HEK293 (cell line): ENCODE measurements around the gene CYP11A1.

Experiments
- CTCF ChIA-PET: fragments of 350-600 bp; formaldehyde crosslinking; extraction: SDS; loops from one replicate; lab custom pipeline; 2021; ENCODE audit warnings: antibody characterized with exemption; lab: Yijun Ruan, JAX
- POLR2A ChIA-PET: fragments of 300-600 bp; formaldehyde crosslinking; extraction: SDS; loops from one replicate; lab custom pipeline; 2020; ENCODE audit warnings: antibody characterized with exemption, inconsistent platforms; lab: Yijun Ruan, JAX
- H3K27ac ChIP-seq: fragments of 200-500 bp; sonication (Bioruptor generic); 2 replicates; pipeline ENCODE4 v1.5.1; 2014; ENCODE audit warnings: low read depth, low read length, control low read depth, inconsistent platforms; ENCODE audit errors: extremely low read depth
- H3K36me3 ChIP-seq, 2 experiments: fragments of 200-500 bp in 1 of 2; sonication (Bioruptor generic) in 1 of 2; 1 replicate in 1 of 2; 2 replicates in 1 of 2; pipeline ENCODE4 v1.5.1; 2014 to 2017; ENCODE audit warnings: inconsistent platforms in 2 of 2, low read length in 2 of 2; ENCODE audit not compliant: control insufficient read depth in 2 of 2, insufficient read depth in 1 of 2
- H3K4me1 ChIP-seq: fragments of 200-500 bp; sonication (Bioruptor generic); 2 replicates; pipeline ENCODE4 v1.5.1; 2014; ENCODE audit warnings: mild to moderate bottlenecking, low read length, inconsistent platforms; ENCODE audit not compliant: control insufficient read depth, insufficient read depth
- H3K4me3 ChIP-seq: 2 replicates; pipeline ENCODE4 v1.5.1; 2011; ENCODE audit warnings: low read depth, mild to moderate bottlenecking, control low read depth, low read length, moderate library complexity
- H3K9me3 ChIP-seq: fragments of 200-500 bp; sonication (Bioruptor generic); 2 replicates; pipeline ENCODE4 v1.5.1; 2014; ENCODE audit warnings: low read depth, low read length, inconsistent platforms; ENCODE audit not compliant: control insufficient read depth, insufficient read depth
- EGR2 ChIP-seq: fragments of 450-650 bp; formaldehyde crosslinking; IDR thresholded peaks from 2 replicates; pipeline ENCODE4 v1.5.1; 2016; ENCODE audit warnings: low read depth, missing biosample characterization, missing genetic modification characterization
- SP3 ChIP-seq: fragments of 450-650 bp; formaldehyde crosslinking; IDR thresholded peaks from 2 replicates; pipeline ENCODE4 v1.5.1; 2016; ENCODE audit warnings: missing biosample characterization, missing genetic modification characterization
- YY2 ChIP-seq: fragments of 450-650 bp; formaldehyde crosslinking; IDR thresholded peaks from 2 replicates; pipeline ENCODE4 v1.5.1; 2016; ENCODE audit warnings: missing biosample characterization, missing genetic modification characterization
- ZBTB21 ChIP-seq: fragments of 450-650 bp; formaldehyde crosslinking; IDR thresholded peaks from 2 replicates; pipeline ENCODE4 v1.5.1; 2017; ENCODE audit warnings: missing biosample characterization, missing genetic modification characterization
- ZFHX2 ChIP-seq: fragments of 450-650 bp; formaldehyde crosslinking; conservative IDR thresholded peaks from 2 replicates; pipeline ENCODE4 v1.5.1; 2016; ENCODE audit warnings: missing biosample characterization, missing genetic modification characterization
- ZFP3 ChIP-seq: fragments of 450-650 bp; formaldehyde crosslinking; IDR thresholded peaks from 2 replicates; pipeline ENCODE4 v1.5.1; 2016; ENCODE audit warnings: low read depth, missing biosample characterization, missing genetic modification characterization
- ZNF140 ChIP-seq: fragments of 450-650 bp; formaldehyde crosslinking; IDR thresholded peaks from 2 replicates; pipeline ENCODE4 v1.5.1; 2016; ENCODE audit warnings: missing biosample characterization, missing genetic modification characterization
- ZNF148 ChIP-seq: fragments of 450-650 bp; formaldehyde crosslinking; IDR thresholded peaks from 2 replicates; pipeline ENCODE4 v1.5.0; 2017; ENCODE audit warnings: missing biosample characterization, missing genetic modification characterization, borderline replicate concordance
- ZNF18 ChIP-seq: fragments of 450-650 bp; formaldehyde crosslinking; IDR thresholded peaks from 2 replicates; pipeline ENCODE4 v1.5.1; 2016; ENCODE audit warnings: missing biosample characterization, missing genetic modification characterization
- ZNF23 ChIP-seq: fragments of 450-650 bp; formaldehyde crosslinking; IDR thresholded peaks from 2 replicates; pipeline ENCODE4 v1.5.1; 2016; ENCODE audit warnings: missing biosample characterization, missing genetic modification characterization, borderline replicate concordance
- ZNF362 ChIP-seq: fragments of 450-650 bp; formaldehyde crosslinking; IDR thresholded peaks from 2 replicates; pipeline ENCODE4 v1.5.1; 2016; ENCODE audit warnings: missing biosample characterization, missing genetic modification characterization
- ZNF366 ChIP-seq: fragments of 450-650 bp; formaldehyde crosslinking; conservative IDR thresholded peaks from 2 replicates; pipeline ENCODE4 v1.5.1; 2016; ENCODE audit warnings: missing biosample characterization, missing genetic modification characterization
- ZNF513 ChIP-seq: fragments of 450-650 bp; IDR thresholded peaks from 2 replicates; pipeline ENCODE4 v1.5.1; 2018; ENCODE audit warnings: missing biosample characterization, missing genetic modification characterization
- ZNF549 ChIP-seq: fragments of 450-650 bp; IDR thresholded peaks from 2 replicates; pipeline ENCODE4 v1.5.1; 2018; ENCODE audit warnings: missing biosample characterization, missing genetic modification characterization, mild to moderate bottlenecking, inconsistent platforms, moderate library complexity
- ZNF561 ChIP-seq: fragments of 450-650 bp; IDR thresholded peaks from 2 replicates; pipeline ENCODE4 v1.5.1; 2018; ENCODE audit warnings: missing biosample characterization, missing genetic modification characterization, borderline replicate concordance
- ZNF660 ChIP-seq: fragments of 450-650 bp; IDR thresholded peaks from 2 replicates; pipeline ENCODE4 v1.5.1; 2018; ENCODE audit warnings: missing biosample characterization, mild to moderate bottlenecking, missing genetic modification characterization
- ZNF791 ChIP-seq: fragments of 450-650 bp; formaldehyde crosslinking; IDR thresholded peaks from 2 replicates; pipeline ENCODE4 v1.5.1; 2016; ENCODE audit warnings: missing biosample characterization, missing genetic modification characterization
- ZSCAN18 ChIP-seq: fragments of 450-650 bp; formaldehyde crosslinking; IDR thresholded peaks from 2 replicates; pipeline ENCODE4 v1.5.1; 2016; ENCODE audit warnings: missing biosample characterization, missing genetic modification characterization
- ZSCAN5A ChIP-seq: fragments of 450-650 bp; formaldehyde crosslinking; IDR thresholded peaks from 2 replicates; pipeline ENCODE4 v1.5.1; 2016; ENCODE audit warnings: missing biosample characterization, missing genetic modification characterization

Gene CYP11A1

GRCh38 chr15:74300057-74300795 is 67.2 kb downstream of the CYP11A1 start:
- no peaks in the 10 kb centered on the region for H3K36me3 ChIP-seq
- H3K4me1 ChIP-seq: no peaks in the 10 kb centered on the region
- H3K27ac ChIP-seq: no peak overlapping the region
- no peak overlapping the region for H3K4me3 ChIP-seq
- no peaks in the 10 kb centered on the region for H3K9me3 ChIP-seq
- ChIA-PET CTCF (interaction anchor here (0.7 to 2.1 kb wide), 4 partner anchors 22 to 172 kb away, joined by 3 to 7 read pairs (median 6); no protein-coding TSS in a partner anchor), POLR2A (no interaction called here)
- no peak for TF ChIP-seq ZNF140
- no peak for TF ChIP-seq ZNF549 (tag by site-specific recombination)
- TF ChIP-seq ZSCAN5A (tag by site-specific recombination): no peak
- 0 out of 2 replicates have a peak, but pooled peaks have one; percentile 12 for TF ChIP-seq ZFHX2

GRCh38 chr15:74297887-74298286 is 69.6 kb downstream of the CYP11A1 start:
- Histone ChIP-seq H3K36me3 (no peaks in the 10 kb centered on the region), H3K4me3 (no peak overlapping the region), H3K27ac (no peak overlapping the region), H3K4me1 (no peaks in the 10 kb centered on the region), H3K9me3 (no peaks in the 10 kb centered on the region)
- ChIA-PET POLR2A (interaction anchor here (0.6 kb wide), 1 partner anchor 23 kb away, joined by 4 read pairs; no protein-coding TSS in a partner anchor), CTCF (interaction anchor here (1.2 to 3.7 kb wide), 3 partner anchors 10 to 244 kb away, joined by 3 to 20 read pairs (median 4); no protein-coding TSS in a partner anchor)
- no peak for TF ChIP-seq ZNF660 (tag by site-specific recombination)
- TF ChIP-seq ZNF791 (tag by site-specific recombination): no peak
- no peak for TF ChIP-seq ZNF561
- no peak for TF ChIP-seq ZNF362
- peak; percentile 89 for TF ChIP-seq ZNF513 (tag by site-specific recombination)
- no peak for TF ChIP-seq ZBTB21 (tag by site-specific recombination)
- TF ChIP-seq YY2 (tag by site-specific recombination): no peak

- Histone ChIP-seq H3K4me1 (no peaks in the 10 kb centered on the region), H3K27ac (no peak overlapping the region), H3K4me3 (no peak overlapping the region), H3K9me3 (no peaks in the 10 kb centered on the region), H3K36me3 (no peaks in the 10 kb centered on the region)
- CTCF ChIA-PET: interaction anchor here (0.6 to 3.7 kb wide), 6 partner anchors 12 to 382 kb away, joined by 3 to 20 read pairs (median 4); no protein-coding TSS in a partner anchor
- POLR2A ChIA-PET: interaction anchor here (1.6 kb wide), 1 partner anchor 11 kb away, joined by 3 read pairs; no protein-coding TSS in a partner anchor
- no peak for TF ChIP-seq ZNF366 (tag by site-specific recombination)
- no peak for TF ChIP-seq ZFP3
- TF ChIP-seq ZSCAN5A (tag by site-specific recombination): no peak
- no peak for TF ChIP-seq ZSCAN18 (tag by site-specific recombination)
- no peak for TF ChIP-seq ZNF23
- TF ChIP-seq ZNF148 (tag by site-specific recombination): no peak
- TF ChIP-seq SP3 (tag by site-specific recombination): no peak
- no peak for TF ChIP-seq ZNF18 (tag by site-specific recombination)
- TF ChIP-seq EGR2: no peak
These were observed 71.6 kb downstream of the CYP11A1 start for GRCh38 chr15:74295800-74296199.
